Natural killer cell (primary cell): ENCODE measurements around the gene RNF145. TPM values are rescaled to one million over a fixed set of nuclear protein-coding genes. Genes with fewer than 3 reads are reported as not detected.

Source experiments
- ATAC-seq, 3 donors: fragments of 150-1000 bp in 2 of 3; fragments of 200-7000 bp in 1 of 3; cut with Tn5 transposase; 1 replicate in 1 of 3; 2 replicates in 2 of 3; pipeline ENCODE4 v1.10.0; 2021; ENCODE audit warnings: mild to moderate bottlenecking in 2 of 3, moderate library complexity in 2 of 3
- DNase-seq, 2 donors: peaks; one replicate each; pipeline versions ENCODE4 v3.0.0 to v3.0.0-alpha.2; 2013 to 2021; ENCODE audit warnings: mixed read lengths in 1 of 2
- H3K27ac ChIP-seq: one replicate; pipeline ENCODE4 v1.5.1; 2013; ENCODE audit warnings: mild to moderate bottlenecking, low read length
- H3K27me3 ChIP-seq: one replicate; pipeline ENCODE4 v1.6.1; 2013; ENCODE audit warnings: low read length; ENCODE audit not compliant: control insufficient read depth, insufficient read depth
- H3K36me3 ChIP-seq: one replicate; pipeline ENCODE4 v1.6.1; 2013; ENCODE audit warnings: low read length; ENCODE audit not compliant: control insufficient read depth, insufficient read depth
- H3K4me1 ChIP-seq: one replicate; pipeline ENCODE4 v1.6.1; 2013; ENCODE audit warnings: low read length; ENCODE audit not compliant: control insufficient read depth, insufficient read depth
- H3K4me3 ChIP-seq: one replicate; pipeline ENCODE4 v1.5.1; 2013; ENCODE audit warnings: low read length
- H3K9me3 ChIP-seq: one replicate; pipeline ENCODE4 v1.6.1; 2013; ENCODE audit warnings: low read length; ENCODE audit not compliant: control insufficient read depth, insufficient read depth
- H3K27ac Mint-ChIP-seq, 2 donors: one replicate each; pipeline ENCODE4 v1.8.0; 2022; ENCODE audit warnings: mild to moderate bottlenecking in 2 of 2, mixed read lengths in 2 of 2, moderate library complexity in 1 of 2
- H3K27me3 Mint-ChIP-seq, 2 donors: one replicate each; pipeline ENCODE4 v1.8.0; 2022; ENCODE audit warnings: low read depth in 2 of 2, mixed read lengths in 2 of 2
- H3K36me3 Mint-ChIP-seq: one replicate; pipeline ENCODE4 v1.8.0; 2022; ENCODE audit warnings: mixed read lengths
- H3K4me1 Mint-ChIP-seq, 2 donors: one replicate each; pipeline ENCODE4 v1.8.0; 2022; ENCODE audit warnings: mixed read lengths in 2 of 2
- H3K4me3 Mint-ChIP-seq: one replicate; pipeline ENCODE4 v1.8.0; 2022; ENCODE audit warnings: mild to moderate bottlenecking, moderate library complexity, mixed read lengths
- H3K9me3 Mint-ChIP-seq, 2 donors: one replicate each; pipeline ENCODE4 v1.8.0; 2022; ENCODE audit warnings: mixed read lengths in 2 of 2
- WGBS: methylation state at CpG from one replicate; pipeline ENCODE4 v1.1.7; 2013; ENCODE audit warnings: missing lambda C conversion rate; ENCODE audit not compliant: insufficient coverage; 5-methylcytosine and 5-hydroxymethylcytosine counted together
- intact Hi-C: fragments of 100-400 bp; cut with micrococcal nuclease; formaldehyde crosslinking; loops from one replicate; pipeline ENCODE4 v1.14.2; 2022
- total RNA-seq, 4 donors: library from RNA; stranded (reverse); fragments of 120-200 nt in 1 of 4; gene quantifications; one replicate each; pipeline versions ENCODE4 v1.2.3 to v1.2.4, GENCODE V29; 2013 to 2022
- TF ChIP-seq, protein P1 (sequence below): fragments of 200-600 bp; IDR thresholded peaks from one replicate; pipeline ENCODE4 v1.8.0; 2022; ENCODE audit warnings: antibody characterized with exemption

The RNF145 gene, protein sequence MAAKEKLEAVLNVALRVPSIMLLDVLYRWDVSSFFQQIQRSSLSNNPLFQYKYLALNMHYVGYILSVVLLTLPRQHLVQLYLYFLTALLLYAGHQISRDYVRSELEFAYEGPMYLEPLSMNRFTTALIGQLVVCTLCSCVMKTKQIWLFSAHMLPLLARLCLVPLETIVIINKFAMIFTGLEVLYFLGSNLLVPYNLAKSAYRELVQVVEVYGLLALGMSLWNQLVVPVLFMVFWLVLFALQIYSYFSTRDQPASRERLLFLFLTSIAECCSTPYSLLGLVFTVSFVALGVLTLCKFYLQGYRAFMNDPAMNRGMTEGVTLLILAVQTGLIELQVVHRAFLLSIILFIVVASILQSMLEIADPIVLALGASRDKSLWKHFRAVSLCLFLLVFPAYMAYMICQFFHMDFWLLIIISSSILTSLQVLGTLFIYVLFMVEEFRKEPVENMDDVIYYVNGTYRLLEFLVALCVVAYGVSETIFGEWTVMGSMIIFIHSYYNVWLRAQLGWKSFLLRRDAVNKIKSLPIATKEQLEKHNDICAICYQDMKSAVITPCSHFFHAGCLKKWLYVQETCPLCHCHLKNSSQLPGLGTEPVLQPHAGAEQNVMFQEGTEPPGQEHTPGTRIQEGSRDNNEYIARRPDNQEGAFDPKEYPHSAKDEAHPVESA
- 10 to 100 TPM; 29.8 to 40.4 (median 38.4) TPM for total RNA-seq
- total RNA-seq (2013), result 42.5 TPM

DNA sequence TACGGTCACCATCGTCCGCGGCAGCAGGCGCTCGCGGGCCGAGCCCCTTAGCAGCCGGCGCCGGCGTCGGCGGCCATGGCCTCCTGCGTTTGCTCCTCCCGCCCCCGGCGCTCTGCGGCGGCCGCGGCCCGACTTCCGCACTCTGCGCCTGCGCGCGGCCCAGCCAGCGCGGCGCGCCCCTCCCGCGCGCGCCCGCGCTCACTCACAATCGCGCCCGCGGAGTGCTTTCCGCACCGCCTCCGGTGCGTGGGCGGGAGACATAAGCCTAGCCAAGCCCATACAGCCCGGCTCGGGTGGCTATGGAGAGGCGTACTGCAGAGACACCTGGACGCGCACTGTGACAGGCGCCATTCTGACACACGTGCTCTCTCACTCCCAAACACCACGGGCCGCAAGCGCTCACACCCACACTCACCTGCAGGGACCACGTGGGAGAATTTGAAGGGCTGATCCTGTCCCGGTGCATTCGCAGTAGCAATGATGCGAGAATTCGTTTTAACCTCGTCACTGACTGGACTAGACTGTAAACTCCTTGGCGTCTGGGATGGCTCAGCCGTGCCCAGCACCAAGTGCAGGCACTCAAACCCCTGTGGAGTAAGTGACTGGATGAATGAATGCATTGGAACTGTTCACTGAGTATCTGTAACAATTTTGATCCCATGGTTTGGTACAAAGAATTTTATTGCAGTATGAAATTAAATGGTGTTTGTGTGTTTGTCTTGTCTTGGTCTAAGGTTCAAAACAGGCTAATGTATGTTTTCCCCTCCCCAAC, at the start of gene RNF145:
Gene RNF145, minus strand, starts transcription at position 116 of the 772 bp plus-strand sequence. CDS start 5,936 bp downstream, outside the sequence.
- peak; percentile 76 to 91 (median 78) for ATAC-seq
- peak within 1 kb of the TSS; percentile 81 for H3K27ac ChIP-seq
- no peaks in the 10 kb centered on the region for H3K9me3 ChIP-seq
- Mint-ChIP-seq H3K4me3 (peak within 1 kb of the TSS; percentile 99), H3K27me3 (peaks cover 6 to 25% of the 10 kb centered on the region in 2 donors), H3K9me3 (no peaks in the 10 kb centered on the region), H3K36me3 (no peaks in the 10 kb centered on the region), H3K27ac (peak within 1 kb of the TSS; percentile 95 to 98), H3K4me1 (peaks cover 42 to 46% of the 10 kb centered on the region in 2 donors)
- H3K4me3 ChIP-seq, result peak within 1 kb of the TSS; percentile 81
- 2% methylated on average over 65 of the region's 65 CpGs for WGBS
- intact Hi-C loops, result loop anchor here (1.0 to 2.0 kb wide), 3 partner anchors 54 to 1211 kb away; partner anchors contain the start of genes PTTG1, PWWP2A and UBLCP1
- no peaks in the 10 kb centered on the region for H3K36me3 ChIP-seq
- H3K27me3 ChIP-seq, result no peaks in the 10 kb centered on the region
- DNase-seq, result peak; percentile 88 to 98
- peaks cover 9% of the 10 kb centered on the region for H3K4me1 ChIP-seq
- TF ChIP-seq, protein P1, sequence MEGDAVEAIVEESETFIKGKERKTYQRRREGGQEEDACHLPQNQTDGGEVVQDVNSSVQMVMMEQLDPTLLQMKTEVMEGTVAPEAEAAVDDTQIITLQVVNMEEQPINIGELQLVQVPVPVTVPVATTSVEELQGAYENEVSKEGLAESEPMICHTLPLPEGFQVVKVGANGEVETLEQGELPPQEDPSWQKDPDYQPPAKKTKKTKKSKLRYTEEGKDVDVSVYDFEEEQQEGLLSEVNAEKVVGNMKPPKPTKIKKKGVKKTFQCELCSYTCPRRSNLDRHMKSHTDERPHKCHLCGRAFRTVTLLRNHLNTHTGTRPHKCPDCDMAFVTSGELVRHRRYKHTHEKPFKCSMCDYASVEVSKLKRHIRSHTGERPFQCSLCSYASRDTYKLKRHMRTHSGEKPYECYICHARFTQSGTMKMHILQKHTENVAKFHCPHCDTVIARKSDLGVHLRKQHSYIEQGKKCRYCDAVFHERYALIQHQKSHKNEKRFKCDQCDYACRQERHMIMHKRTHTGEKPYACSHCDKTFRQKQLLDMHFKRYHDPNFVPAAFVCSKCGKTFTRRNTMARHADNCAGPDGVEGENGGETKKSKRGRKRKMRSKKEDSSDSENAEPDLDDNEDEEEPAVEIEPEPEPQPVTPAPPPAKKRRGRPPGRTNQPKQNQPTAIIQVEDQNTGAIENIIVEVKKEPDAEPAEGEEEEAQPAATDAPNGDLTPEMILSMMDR, result no peak

DNA sequence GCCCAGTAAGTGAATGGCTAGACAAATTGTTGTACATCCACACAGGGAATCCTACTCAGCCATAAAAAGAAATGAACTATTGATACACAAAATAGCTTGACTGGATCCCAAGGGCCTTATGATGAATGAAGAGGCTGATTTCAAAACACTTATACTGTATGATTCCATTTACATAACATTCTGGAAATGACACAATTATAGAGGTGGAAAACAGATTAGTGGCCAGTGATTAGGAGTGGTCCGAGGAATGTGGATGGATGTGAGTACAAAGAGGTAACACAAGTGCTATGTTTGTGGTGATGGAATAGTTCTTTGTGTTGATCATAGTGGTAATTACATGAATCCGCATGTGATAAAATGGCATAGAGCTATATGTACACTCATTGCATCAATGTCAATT, 49.0 kb upstream of the RNF145 start:
- no peak overlapping the region for H3K4me3 ChIP-seq
- H3K27ac ChIP-seq, result no peak overlapping the region
- 100% methylated on average over 1 of the region's 2 CpGs for WGBS
- TF ChIP-seq, protein P1, result no peak
- Mint-ChIP-seq H3K27ac (no peak overlapping the region), H3K4me3 (no peak overlapping the region), H3K4me1 (peaks cover 14 to 17% of the 10 kb centered on the region in 2 donors), H3K9me3 (peaks cover 0 to 2% of the 10 kb centered on the region in 2 donors), H3K27me3 (peaks cover 28 to 33% of the 10 kb centered on the region in 2 donors), H3K36me3 (peaks cover 11% of the 10 kb centered on the region)
- ATAC-seq (no peak), DNase-seq (no peak)
- H3K9me3 ChIP-seq, result no peaks in the 10 kb centered on the region
- peaks cover 5% of the 10 kb centered on the region for H3K4me1 ChIP-seq
- intact Hi-C loops, result no loop called here
- H3K27me3 ChIP-seq, result no peaks in the 10 kb centered on the region
- no peaks in the 10 kb centered on the region for H3K36me3 ChIP-seq

DNA sequence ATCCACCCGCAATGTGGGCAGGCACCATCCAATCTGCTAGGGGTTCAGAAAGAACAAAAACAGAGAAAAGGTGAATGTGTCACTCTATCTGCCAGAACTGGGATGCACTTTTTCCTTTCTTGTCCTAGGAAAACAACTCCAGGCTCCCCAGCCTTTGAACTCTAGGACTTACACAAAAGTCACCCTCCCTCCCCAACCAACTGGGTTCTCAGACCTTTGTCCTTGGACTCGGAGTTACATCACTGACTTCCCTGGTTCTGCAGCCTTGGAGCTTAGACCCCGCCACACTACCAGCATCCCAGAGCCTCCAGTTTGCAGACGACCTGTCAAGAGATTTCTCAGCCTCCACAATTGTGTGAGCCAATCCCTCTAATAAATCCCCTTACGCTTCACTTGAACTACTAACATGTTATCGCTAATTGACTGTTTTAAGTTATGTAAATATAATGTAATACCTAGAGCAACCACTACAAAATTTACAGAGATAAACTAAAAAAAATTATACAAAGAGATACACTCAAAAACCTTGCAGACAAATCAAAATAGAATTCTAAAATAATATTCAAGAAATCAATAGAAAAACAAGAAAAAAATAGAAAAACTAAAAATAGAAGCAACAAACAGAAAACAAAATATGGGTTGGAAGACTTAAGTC, 48.4 kb upstream of the RNF145 start:
- 85% methylated on average over 4 of the region's 6 CpGs for WGBS
- Mint-ChIP-seq H3K4me1 (peaks cover 8 to 14% of the 10 kb centered on the region in 2 donors), H3K27ac (no peak overlapping the region), H3K9me3 (peaks cover 0 to 2% of the 10 kb centered on the region in 2 donors), H3K36me3 (peaks cover 11% of the 10 kb centered on the region), H3K27me3 (peaks cover 32 to 37% of the 10 kb centered on the region in 2 donors), H3K4me3 (no peak overlapping the region)
- Histone ChIP-seq H3K4me3 (no peak overlapping the region), H3K9me3 (no peaks in the 10 kb centered on the region), H3K4me1 (peaks cover 4% of the 10 kb centered on the region), H3K36me3 (no peaks in the 10 kb centered on the region), H3K27me3 (no peaks in the 10 kb centered on the region), H3K27ac (no peak overlapping the region)
- TF ChIP-seq, protein P1, result no peak
- ATAC-seq (no peak), DNase-seq (no peak)
- intact Hi-C loops, result no loop called here
